NCI-H2227 treated with DMSO at 0.1 percent for 48 hours (cell line): ENCODE results near the gene NRBP1.

Source experiments
- DNase-seq: peaks from one replicate; lab custom pipeline; 2025; lab: John Stamatoyannopoulos, UW

NRBP1 gene

DNA sequence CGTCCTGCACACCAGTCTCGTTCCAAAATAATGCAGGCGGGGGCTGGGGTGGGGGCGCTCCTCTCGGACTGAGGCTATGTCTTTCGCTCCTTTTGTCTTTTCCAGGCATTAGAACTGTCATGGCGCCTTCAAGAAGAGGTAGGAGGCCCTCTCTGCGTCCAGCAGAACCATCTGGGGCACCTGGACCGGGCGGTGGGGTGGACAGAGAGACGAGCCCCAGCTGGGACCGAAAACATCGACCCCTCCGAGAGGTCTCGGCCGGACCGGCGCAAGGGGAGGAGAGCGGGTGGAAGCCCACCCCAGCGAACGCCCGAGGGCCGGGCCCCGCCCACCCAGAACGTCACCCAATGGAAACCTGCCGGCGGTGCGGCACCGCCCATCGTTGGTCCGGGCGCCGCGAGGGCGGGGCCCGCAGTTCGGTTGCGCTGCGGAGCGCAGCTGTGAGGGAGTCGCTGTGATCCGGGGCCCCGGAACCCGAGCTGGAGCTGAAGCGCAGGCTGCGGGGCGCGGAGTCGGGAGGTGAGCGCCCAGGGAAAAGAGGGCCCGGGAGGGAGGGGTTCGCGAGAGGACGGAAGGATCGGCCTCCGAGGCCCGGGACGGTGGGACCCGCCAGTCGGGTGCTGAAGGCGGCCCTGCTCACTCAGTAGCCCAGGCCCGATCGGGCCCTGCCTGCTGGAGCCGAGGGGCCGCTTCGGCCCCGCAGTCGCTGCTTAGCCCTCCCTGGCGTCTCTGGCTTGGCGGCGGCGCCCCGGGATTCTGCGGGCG lies at the start of gene NRBP1:
Gene NRBP1, plus strand, starts transcription at position 419 of the 765 bp plus-strand sequence. CDS start 4,643 bp downstream, outside the sequence.
- peak; percentile 93 for DNase-seq

DNA sequence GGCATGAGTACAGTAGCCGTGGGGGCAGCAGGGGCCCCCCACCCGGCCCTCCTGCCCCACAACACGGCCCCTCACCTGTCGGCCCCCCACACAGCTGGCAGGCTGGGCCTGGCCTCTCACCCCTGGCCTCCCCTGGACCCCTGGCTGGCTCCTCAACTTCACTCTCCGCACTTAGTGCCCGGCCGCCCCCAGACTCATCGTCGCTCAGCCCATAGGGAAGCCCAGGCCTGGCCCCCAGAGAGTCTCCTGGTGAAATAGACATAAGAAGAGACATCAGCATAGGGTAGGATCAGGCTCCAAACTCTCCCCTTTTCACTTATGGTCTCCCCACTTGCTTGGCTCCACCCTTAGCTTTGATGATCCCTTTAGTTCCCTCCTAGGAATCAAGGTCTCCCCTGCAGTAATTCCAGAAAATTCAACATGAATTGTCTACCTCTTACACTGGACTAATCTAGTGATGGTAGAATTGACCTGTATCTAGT lies 49.6 kb upstream of the NRBP1 start:
- DNase-seq = no peak

DNA sequence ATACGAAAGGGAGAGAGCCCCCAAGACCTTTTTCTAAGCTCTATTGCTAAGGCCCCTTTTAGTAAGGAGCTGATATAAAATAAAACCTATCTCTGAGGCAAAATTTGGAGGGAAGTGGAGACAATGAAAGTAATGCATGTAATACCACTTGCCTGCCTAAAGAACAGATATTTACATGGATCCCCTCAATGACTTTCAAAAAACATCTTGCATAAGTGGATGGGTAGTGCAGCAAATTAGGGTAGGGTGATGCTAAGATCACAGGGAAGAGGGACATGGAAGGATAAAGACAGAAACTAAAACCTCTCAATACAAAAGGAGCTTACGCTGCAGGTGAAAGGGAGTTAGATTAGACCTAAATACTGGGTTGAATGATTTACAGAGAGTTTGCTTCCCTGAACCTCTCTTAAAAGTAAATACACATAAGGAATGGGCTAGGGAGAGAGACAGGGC lies 49.0 kb upstream of the NRBP1 start:
- DNase-seq = no peak

DNA sequence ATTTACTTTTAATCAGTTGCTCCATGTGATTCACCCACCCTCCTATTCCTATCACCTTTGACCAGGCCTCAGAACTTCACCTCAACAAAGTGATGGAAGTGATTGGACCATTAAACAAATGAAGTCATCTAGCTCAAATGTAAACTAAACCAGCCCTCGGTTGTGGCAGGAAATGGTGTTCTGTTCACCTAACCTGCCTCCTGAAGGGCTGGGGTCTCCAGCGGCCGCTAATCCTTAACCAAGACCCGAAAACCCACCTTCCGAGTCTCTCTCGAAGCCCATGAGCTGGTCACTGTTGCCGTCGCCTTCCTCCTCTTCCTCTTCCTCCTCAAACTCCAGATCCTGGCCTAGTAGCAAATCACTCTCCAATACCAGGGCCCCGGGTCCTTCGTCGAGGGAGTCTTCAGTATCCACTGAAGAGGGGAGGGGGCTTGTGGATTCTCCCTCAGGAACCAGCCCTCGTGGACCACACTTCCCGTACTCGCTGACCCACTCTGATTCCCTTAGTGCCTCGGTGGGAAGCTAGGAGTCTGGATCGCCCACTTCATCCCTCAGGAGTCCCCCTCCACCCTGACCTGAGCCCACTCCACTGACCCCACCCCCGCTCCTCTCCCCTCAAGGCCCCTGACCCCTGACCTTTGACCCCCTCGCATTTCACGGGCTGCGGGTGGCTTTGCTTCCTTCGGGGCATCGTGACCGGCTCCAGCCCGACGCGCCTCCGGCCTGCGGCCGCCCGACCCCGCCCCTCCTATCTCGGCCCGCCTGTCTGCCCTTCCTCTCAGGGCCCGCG lies 48.4 kb upstream of the NRBP1 start:
- DNase-seq = peak; percentile 34

DNA sequence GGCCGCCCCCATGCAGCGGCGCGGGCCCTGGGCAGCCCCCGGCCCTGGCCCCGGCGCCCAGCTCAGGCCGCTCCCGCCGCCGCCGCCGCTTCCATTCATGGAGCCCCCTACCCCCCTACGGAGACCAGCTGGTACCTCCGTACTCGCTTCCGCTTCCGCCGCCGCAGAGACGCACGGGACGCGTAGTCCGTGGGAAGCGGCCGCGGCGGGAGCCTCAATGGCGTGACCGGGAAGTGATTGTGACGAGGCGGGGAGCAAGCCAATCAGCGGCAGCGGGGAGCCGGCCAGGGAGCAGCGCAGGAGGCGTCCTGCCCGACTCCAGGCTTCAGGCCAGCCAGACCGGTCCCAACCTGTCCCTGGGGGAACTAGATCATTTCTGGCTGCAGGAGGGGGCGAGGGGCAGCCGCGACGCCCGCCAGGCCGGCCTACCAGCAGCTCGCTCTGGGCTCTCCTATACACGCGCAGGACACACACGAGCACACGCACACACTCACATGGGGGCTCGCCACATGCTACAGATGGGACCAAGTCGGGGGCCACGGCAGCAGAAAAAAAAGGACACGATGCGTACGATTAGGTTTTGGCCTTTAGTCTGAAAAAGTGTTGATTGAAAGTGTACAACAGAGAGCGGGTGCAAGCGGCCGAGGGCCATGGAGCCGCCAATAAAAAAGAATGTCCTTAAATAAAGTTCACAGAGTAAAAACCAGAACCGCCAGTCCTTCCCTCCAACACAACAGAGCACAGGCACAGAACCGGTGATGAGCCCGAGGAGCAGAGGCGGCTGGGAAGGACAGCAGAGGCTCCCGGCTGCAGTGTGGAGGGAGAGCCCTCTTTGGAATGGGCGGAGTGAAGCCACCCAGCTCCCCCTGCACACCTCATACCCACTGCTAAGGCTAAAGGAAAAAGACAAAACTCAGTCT lies 47.5 kb upstream of the NRBP1 start, which contains the start of gene ZNF513:
Gene ZNF513, minus strand, starts transcription at position 109 of the 920 bp plus-strand sequence. CDS start 208 bp downstream, outside the sequence.
- DNase-seq = peak; percentile 97

DNA sequence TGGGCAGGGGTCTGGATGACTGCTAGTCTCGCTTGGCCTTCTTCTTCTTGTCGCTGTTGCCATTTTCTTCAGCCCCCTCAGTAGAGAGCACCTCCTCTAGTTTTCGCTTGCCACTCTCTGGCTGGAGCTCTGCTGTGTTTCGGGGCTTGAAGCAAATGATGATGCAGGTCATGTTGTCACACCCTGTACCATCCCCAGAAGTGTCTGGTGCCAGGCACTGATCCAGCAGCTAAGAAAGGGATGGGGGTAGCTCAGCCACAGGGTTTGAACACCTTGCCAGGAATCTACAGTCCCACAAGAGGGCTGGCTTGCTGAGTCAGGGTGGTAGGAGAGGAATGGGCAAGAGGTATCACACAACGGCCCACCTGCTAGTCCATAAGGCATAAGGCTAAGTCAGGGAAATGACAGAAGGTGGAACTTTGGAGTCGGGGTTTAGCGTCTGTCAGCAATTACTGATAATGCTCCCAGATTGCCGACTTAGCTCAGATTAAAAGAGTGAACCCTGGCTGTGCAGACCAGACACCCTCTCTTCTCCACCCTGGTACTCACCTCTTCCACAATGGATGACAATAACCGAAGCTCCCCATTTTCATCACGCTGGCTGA lies 46.8 kb upstream of the NRBP1 start:
- DNase-seq = no peak

DNA sequence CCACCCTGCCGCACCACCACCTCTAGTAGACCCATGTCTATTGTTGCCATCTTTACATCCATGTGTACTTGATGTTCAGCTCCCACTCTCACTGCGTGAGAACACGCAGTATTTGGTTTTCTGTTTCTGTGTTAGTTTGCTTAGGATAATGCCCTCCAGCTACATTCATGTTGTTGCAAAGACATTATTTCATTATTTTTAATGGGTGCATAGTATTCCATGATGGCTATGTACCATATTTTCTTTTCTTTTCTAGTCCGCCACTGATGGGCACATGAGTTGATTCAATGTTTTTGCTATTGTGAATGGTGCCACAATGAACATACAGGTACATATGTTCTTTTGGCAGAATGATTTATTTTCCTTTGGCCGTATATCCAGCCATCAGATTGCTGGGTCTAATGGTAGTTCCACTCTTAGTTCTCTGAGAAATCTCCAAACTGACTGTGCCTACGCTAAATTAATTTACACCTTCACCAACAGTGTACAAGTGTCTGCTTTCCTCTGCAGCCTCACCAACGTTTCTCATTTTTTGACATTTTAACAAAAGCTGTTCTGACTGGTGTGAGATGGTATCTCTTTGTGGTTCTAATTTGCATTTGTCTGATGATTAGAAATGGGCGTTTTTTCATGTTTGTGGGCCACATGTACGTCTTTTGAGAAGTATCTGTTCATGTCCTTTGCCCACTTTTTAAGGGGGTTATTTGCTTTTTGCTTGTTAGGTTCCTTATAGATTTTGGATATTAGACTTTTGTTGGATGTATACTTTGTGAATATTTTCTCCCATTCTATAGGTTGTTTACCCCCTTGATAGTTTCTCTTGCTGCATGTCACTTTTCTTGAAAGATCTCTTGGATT lies 37.4 kb upstream of the NRBP1 start:
- DNase-seq = no peak

DNA sequence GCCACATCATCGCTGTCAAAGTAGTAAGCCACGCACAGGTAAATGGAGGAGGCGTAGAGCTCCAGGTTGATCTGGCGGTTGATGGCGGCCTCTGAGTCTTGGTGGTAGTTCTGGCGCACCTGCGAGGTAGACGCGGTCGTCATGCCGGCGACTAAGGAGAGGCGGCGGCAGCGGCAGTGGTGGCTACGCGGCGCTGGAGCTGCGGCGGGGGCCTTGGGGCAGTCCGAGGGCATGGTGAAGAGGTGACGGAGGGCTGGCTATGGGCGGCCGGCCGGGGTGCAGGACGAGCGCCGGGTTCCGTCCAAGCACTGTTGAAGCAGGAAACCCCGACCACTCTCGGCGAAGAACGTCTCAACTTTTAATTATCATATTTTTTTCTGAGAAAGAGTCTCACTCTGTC lies 35.2 kb upstream of the NRBP1 start:
- DNase-seq = no peak

DNA sequence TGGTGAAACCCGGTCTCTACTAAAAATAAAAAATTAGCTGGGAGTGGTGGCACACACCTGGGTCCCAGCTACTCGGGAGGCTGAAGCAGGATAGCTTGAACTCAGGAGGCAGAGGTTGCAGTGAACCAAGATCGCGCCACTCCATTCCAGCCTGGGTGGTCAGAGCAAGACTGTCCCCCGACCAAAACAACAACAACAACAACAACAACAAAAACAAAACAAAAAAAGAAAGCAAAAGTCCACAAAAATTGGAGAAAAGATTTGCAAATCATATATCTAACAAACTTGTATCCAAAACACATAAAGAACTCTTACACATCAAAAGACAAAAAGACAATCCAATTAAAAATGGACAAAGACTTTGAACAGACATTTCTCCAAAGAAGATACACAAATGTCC lies 29.5 kb upstream of the NRBP1 start:
- DNase-seq = no peak

DNA sequence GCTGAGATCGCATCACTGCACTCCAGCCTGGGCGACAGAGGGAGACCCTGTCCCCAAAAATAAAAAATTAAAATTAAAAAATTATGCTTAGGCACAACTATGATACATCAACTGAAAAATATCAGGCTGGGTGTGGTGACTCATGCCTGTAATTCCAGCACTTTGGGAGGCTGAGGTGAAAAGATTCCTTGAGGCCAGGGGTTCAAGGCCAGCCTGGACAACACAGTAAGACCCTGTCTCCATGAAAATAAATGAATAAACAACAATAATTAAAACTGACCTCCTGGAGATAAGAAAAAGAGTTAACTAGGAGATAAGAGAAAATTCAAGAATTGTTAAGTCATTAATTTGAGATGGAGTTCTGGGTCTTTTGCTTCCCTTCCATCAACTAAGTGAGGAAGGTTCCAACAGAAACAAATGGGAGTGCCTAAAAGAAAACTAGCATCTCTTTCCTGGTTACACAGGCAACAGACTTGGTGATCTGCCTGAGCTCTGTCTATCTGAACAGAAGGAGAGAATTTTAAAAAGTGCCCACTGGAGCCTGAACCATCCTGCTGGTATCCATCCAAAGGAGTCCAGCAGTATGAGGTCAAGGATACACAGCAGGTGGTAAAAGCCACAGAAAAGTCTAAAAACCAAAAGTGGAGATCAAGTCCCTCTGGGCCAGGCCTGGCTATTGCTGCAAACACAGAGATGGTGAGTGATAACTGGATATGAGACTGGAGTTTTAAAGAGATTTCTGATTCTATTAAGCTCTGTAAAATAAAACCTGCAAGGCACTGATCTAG lies 27.9 kb upstream of the NRBP1 start:
- DNase-seq = no peak

DNA sequence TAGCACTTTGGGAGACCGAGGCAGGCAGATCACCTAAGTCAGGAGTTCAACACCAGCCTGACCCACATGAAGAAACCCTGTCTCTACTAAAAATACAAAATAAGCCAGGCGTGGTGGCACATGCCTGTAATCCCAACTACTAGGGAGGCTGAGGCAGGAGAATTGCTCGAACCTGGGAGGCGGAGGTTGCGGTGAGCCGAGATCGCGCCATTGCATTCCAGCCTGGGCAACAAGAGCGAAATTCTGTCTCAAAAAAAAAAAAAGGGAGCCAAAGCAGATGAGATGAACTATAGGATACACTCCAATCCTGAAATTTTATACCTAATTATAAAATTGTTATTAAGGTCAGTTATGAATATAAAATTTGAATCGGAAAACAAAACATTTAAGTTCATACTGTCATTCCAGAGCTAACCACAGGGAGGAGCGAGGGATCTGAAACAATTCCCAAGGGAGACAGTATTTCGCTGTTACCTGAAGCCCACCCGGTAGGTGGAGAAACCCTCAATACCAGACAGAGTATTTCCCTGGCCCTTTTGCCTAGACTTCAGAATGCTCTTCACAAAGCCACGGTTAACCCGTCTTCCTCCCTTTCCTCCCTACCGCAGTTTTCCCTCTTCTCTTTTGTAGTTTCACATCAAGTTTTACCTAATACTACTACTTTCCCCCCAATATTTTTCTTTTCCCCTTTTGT lies 20.5 kb upstream of the NRBP1 start:
- DNase-seq = peak; percentile 47

DNA sequence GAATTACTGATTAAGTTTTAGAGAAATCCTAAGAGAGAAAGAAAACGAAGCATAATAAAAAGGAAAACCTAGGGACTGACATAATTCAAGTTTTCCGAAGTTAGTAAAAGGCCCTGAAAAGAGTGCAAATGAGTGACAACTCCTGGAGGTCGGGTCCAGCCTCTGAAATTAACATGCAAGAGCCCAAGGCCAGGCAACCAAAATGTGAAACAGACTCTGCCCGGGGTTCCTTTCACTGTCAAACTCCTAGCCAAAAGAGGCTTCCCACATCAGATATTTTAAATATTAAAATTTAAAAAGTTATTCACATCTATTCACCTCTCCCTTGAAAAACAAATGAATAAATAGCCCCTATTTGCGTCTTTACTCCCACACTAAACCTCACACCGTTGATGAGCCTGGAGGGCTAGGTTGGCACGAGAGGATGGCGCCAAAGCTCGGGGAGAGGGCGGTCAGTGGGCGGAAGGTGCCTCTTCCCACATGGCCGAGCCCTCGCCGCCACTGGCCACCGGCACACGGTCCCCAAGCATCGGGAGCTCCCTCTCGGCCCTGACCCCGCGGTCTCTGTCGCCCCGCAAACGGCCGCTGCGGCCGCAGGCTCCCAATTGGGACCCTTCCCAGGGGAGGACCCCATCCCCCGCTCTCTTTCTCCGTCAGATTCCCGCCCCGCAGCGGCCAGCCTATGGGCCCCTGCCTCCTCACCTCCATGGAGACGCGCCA lies 19.7 kb upstream of the NRBP1 start:
- no peak for DNase-seq

DNA sequence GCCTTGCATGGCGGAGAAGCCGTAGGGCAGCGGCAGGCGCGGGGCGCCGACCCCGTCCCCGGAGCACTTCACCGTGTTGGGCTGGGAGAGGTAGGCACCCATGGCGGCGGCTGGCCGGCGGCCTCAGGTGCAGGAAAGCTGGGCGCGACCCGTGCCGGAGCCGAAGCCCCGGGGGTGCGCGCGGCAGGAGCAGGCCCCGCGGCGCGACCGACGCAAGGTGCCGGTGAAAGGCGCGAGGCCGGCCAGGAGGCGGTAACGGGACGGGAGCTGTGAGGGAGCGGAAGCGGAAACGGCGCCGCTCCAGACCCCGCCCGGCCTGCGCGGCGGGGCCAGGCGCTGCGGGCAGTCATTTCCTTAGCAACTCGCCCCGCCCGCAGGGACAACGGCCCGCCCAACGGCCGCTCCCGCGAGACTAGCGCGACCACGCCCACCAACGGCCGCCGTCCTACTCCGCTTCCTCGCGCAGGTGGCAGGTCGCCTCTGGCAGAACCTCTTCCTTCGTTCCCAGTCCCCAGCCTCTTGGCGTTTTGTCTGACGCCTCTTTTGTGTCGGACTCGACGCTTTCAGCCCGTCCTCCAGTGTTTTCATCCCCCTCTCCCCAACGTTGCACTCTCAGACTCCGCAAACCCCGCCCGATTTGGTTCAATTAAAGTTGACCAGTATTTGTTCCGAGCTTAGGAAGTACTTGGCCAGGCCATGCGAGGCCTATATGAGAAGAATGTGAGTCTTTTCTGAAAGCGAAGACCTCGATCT lies 18.9 kb upstream of the NRBP1 start, which contains the start of gene PPM1G:
Gene PPM1G, minus strand, starts transcription at position 271 of the 753 bp plus-strand sequence. Its CDS starts 169 bp downstream, at position 102.
- DNase-seq = peak; percentile 95

DNA sequence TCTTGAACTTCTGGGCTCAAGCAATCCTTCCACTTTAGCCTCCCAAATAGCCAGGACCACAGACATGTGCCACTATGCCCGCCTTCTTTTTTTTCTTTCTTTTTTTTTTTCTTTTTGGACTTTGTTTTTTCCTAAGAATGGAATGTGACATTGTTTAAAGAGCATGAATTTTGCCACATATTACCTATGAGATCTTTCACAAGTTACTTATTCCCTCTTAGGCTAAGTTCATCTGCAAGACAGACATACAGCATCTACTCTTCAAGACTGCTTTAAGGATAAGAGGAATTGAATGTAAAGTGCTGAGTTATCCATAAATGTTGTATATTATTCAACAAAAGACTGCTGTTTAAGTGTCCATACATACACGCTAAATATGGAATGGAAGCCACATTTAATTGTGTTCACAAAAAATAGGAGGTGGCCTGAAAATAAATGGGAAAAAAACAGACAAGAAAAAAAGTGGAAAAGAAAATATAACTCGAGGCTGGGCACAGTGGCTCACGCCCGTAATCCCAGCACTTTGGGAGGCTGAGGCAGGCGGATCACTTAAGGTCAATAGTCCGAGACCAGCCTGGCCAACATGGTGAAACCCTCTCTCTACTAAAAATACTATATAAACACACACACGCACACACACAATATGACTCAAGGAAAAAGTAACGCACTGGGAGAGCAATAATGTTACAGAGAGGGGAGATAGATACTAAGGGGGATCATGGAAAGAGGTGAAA lies 15.8 kb upstream of the NRBP1 start:
- no peak for DNase-seq

DNA sequence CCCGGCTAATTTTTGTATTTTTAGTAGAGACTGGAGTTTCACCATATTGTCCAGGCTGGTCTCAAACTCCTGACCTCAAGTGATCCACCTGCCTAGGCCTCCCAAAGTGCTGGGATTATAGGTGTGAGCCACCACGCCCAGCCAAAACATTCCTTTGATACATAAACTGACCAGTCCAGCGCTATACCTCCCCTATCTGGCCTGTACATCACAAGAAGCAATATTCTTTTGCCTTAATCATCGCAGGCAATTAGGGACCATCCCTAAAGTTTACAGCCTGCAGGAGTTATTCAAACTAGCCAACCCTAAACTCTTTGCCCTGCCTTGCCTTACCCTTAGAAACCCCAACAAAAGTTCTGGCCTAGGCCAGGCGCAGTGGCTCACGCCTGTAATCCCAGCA lies 12.3 kb upstream of the NRBP1 start:
- no peak for DNase-seq

DNA sequence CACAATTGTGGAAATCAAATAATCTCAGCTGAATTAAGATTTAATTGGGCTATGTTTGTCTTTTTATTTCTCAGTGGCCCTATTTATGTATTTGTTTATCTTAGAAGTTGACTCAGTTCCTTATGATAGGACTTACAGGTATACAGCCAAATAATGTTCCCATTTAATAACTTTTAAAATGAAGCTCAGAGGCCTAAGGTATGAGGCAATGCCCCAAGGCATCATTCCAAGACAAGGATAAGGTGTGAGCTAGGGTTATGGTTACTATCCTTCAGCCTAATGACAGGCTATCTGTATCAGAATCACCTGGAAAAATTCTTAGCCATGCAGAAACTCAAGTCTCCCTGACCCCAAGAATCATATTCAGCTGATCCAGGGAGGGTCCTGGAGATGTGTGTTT lies 7.4 kb upstream of the NRBP1 start:
- DNase-seq = no peak
